ENCODE results near the gene MYO7B.

- TF ChIP-seq CTCF (conservative IDR thresholded peaks at IDR 0.05 in 1 of 2, IDR thresholded peaks at IDR 0.05 in 1 of 2; ENCODE audit: low read depth in 1 of 2, low read length in 2 of 2), result no peak
- TF ChIP-seq EZH2 (IDR thresholded peaks at IDR 0.05; ENCODE audit: low read length, missing control alignments), result no peak
Measured at GRCh38 chr2:127615511-127616166, 80.2 kb downstream of the MYO7B start.
